HG03521 (cell line): ENCODE data around the gene EGFL7.

Experiments used
- ATAC-seq: cut with Tn5 transposase; IDR thresholded peaks from one replicate; pipeline ENCODE4 v1.9.1; 2021; ENCODE audit warnings: mild to moderate bottlenecking, moderate library complexity; ENCODE audit not compliant: unreplicated experiment

Gene EGFL7

GRCh38 chr9:136643596-136644342 is 18.9 kb upstream of the EGFL7 start:
- no peak for ATAC-seq

- ATAC-seq = no peak
Measured at GRCh38 chr9:136644343-136644592, 18.4 kb upstream of the EGFL7 start.

- no peak for ATAC-seq
Measured at GRCh38 chr9:136644593-136645351, 17.9 kb upstream of the EGFL7 start.

- no peak for ATAC-seq
Measured at GRCh38 chr9:136645352-136645902, 17.3 kb upstream of the EGFL7 start.

GRCh38 chr9:136645903-136646754 is 16.6 kb upstream of the EGFL7 start:
- no peak for ATAC-seq

- ATAC-seq = no peak
Measured at GRCh38 chr9:136646827-136647711, 15.6 kb upstream of the EGFL7 start.

GRCh38 chr9:136648751-136649150 is 14.0 kb upstream of the EGFL7 start:
- no peak for ATAC-seq

- no peak for ATAC-seq
Measured at GRCh38 chr9:136650021-136650420, 12.7 kb upstream of the EGFL7 start.

GRCh38 chr9:136650648-136651047 is 12.1 kb upstream of the EGFL7 start:
- no peak for ATAC-seq

- ATAC-seq = no peak
Measured at GRCh38 chr9:136651860-136652259, 10.9 kb upstream of the EGFL7 start.

GRCh38 chr9:136653323-136654079 is 9.2 kb upstream of the EGFL7 start:
- no peak for ATAC-seq

- ATAC-seq = no peak
Measured at GRCh38 chr9:136654820-136655535, 7.7 kb upstream of the EGFL7 start.

GRCh38 chr9:136655536-136656182 is 7.1 kb upstream of the EGFL7 start:
- no peak for ATAC-seq

- no peak for ATAC-seq
Measured at GRCh38 chr9:136656183-136656738, 6.5 kb upstream of the EGFL7 start.

- no peak for ATAC-seq
Measured at GRCh38 chr9:136656795-136657611, 5.7 kb upstream of the EGFL7 start.

- no peak for ATAC-seq
Measured at GRCh38 chr9:136657974-136658848, 4.5 kb upstream of the EGFL7 start.
